HG02885 (cell line): Measurements from ENCODE around the gene PTTG1.
A peak's percentile ranks its signal among the peaks of the same experiment; 100 is the strongest.

Source experiments
- ATAC-seq: cut with Tn5 transposase; IDR thresholded peaks from one replicate; pipeline ENCODE4 v1.9.1; 2021; ENCODE audit warnings: mild to moderate bottlenecking; ENCODE audit not compliant: unreplicated experiment, poor library complexity

The PTTG1 gene

DNA sequence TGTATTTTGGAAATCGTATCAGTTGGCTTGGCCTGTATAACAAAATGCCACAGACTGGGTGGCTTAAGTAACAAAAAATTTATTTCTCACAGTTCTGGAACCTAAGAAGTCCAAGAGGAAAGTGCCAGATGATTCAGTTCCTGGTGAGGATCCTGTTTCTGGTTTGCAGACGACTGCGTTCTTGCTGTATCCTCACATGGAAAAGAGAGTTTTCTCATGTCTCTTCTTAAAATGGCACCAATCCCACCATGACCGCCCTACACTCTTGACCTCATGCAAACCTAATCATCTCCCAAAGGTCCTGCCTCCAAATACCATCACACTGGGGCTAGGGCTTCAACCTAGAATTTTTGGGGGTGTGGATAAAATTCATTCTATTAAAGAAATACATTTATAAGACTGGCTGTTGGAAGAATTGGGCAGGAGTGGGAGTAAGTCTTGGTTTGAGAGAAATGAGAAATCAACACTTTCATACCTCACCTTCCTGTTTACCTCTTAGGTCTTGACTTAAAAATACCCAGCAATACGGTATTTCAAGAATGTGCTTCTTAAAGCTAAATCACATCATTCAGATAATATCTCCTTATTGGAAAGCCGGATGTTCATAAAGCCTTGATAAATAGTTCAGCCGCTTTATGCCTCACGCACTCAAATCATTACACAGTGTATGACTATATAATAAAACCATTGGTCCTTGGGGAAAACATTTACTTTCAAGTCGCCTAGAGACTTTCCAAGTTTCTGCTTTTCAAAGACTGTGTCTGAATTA is 28.7 kb downstream of the PTTG1 start:
- peak; percentile 77 for ATAC-seq

DNA sequence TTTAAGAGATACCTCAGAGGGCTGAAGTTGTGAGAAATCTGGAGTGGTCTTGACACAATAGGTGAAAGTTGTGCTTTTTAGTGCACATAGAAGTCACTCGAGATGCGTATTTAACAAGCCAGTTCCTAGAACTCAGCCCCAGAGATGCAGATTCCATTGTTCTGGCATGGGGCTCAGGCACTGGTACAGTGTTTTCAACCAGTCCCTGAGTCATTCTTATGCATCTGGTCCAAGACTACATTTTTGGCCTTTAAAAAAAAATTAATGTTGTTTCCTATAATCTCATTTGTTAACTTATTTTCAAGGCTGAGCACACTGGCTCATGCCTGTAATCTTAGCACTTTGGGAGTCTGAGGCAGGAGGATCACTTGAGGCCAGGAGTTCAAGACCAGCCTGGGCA is 29.6 kb downstream of the PTTG1 start:
- ATAC-seq: no peak

- no peak for ATAC-seq
Measured at GRCh38 chr5:160452036-160452435, 30.4 kb downstream of the PTTG1 start.

DNA sequence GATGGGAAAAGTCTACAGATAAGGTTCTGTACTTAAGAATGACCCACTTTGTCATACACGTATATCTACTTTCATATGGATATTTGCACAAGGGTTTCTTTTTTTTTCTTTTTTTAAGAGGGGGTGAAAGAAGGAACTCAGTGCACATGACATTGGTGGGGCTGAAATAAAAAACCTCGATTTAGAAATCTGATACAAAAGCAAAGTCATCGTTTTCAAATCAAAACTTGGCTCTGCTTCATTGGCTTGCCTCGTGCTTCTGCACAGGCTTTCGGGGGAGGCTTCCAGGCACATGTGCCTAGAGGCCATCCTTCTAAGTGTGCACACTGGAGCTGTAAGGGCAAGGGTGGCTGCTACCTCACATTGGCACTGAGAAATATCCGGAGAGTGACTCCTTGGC is 31.1 kb downstream of the PTTG1 start:
- no peak for ATAC-seq

DNA sequence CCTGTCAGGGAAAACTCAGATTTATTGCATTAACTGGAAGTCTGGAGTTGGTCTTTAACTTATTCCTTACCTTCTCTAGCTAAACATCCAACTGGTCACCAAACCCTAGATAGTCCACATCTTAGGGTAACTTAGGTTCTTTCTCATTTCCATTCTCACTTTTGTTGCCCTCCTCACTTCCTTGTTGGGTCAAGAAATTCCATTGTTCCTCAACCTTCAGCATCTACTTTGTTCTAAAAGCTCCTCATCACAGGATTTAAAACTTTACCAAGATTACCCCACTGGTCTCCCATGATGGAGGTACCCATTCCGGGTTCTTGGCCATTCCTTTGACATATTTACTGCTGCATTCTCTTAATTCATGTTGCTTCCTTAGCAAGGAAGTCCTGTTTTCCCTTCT is 32.1 kb downstream of the PTTG1 start:
- no peak for ATAC-seq

DNA sequence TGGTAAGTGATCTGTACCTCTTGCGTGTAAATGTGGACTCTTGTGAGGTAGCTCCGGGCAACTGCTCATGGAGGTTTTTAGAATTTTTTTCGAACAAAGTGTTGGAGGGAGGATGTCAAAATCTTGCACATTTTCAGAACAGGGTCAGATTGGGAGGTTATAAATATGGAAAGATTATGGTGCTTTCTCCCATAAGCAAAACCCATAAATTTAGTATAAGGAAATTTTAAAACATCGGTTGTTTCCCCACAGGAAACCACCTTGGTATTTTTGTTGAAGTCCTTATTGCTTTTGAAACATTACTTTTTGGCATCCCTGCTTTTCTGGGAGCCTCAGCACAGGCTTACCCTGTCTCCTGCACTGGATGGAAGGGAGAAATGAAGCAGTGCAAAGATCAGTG is 33.9 kb downstream of the PTTG1 start:
- ATAC-seq: no peak

DNA sequence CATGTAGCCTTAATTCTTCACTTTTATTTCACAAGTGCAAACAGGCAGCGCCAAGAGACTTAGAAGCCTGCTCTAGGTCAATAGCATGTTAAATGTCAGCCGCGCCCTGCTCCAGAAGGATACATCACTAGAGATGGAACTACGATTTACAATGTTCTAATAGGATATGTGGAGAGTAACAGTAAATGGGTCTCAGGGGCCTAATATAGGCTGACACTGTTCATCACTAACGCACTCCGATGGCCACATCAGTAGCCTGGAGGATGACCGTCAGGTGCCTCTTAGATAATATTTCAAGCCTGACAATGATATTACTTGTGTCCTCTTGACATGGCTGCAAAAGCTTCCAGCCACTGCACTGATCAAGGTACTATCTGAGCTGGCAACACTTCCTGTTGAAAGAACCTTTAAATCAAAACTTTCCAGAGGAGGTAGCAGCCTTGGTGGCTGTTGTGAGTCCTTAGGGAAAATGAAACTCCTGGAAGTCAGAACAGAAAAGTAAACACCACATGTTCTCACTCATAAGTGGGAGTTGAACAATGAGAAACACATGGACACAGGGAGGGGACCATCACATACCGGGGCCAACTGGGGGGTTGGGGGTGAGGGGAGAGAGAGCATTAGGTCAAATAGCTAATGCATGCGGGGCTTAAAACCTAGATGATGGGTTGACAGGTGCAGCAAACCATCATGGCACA is 35.0 kb downstream of the PTTG1 start:
- no peak for ATAC-seq

GRCh38 chr5:160457252-160457651 is 35.6 kb downstream of the PTTG1 start:
- no peak for ATAC-seq

GRCh38 chr5:160458806-160459800 is 37.4 kb downstream of the PTTG1 start:
- peak; percentile 84 for ATAC-seq

- no peak for ATAC-seq
Measured at GRCh38 chr5:160460377-160461049, 38.9 kb downstream of the PTTG1 start.

GRCh38 chr5:160461378-160461777 is 39.7 kb downstream of the PTTG1 start:
- no peak for ATAC-seq

DNA sequence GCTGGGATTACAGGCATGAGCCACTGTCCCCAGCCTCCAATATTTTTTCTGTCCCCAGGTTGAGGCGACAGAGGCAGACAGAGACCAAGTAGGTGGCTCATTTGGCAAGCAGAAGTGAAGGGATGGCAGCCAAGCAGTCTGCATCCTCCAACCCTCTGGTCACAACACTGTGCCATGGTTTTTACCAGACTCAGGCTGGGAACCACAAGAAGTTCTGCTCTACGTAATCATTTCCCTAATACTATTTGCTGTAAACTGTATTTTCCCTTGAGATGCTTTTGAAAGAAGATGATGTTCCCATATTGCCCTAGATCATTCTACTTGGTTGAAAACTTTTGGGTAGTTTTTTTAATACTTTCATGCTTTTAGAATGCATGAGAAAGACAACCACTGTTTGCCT is 40.5 kb downstream of the PTTG1 start:
- peak; percentile 24 for ATAC-seq

DNA sequence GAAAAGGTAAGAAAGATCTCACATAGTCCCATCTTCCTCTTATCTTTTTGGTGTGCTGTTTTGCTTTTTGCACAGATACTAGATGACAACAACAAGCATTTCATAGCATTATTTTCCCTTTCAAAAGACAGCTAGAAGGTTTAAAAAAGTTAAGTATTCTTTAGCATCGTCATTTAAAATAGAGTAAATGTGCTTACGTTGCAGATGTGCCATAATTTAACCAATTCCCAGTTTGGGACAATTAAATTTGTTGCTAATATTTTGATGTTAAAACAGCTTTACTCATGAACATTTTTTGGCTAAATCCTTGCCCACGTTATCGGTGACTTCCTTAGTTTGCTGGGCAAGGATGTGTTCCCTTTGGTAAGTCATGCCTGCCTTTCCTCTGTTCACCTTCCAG is 41.6 kb downstream of the PTTG1 start:
- no peak for ATAC-seq

- no peak for ATAC-seq
Measured at GRCh38 chr5:160463740-160464465, 42.2 kb downstream of the PTTG1 start.

DNA sequence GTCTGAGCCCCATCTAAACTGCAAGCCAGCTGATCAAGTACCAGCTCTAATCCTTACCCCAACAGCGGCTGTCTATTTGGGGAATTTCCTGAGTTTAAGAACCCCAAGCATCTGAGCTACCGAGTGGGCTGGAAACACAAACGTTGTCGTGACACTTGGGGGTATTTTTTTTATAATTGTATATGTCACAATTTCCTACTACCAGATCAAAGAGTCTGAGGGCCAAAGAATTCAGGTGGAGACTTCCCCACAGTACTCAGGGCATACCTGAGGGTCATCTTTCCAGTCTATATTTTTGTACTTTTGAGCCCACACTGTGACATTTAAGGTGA is 42.8 kb downstream of the PTTG1 start:
- ATAC-seq: no peak

DNA sequence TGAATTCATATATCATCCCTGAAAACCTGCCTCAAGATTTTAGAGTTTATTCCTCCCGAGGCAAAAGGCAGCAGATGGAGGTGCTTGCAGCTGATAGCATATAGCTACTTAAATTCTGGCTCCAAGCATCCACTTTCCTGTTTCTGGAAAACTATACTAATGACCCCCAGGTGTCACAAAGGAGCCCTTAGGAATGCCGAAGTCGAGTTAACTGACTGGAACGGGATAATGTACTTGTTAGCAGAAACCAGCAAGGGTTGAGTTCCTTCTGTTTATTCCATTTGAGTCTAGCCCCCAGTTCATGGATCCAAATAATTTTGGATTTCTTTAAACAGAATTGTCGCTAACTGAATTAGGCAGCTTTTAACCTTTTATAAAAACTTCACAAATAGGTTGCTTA is 44.5 kb downstream of the PTTG1 start:
- no peak for ATAC-seq

DNA sequence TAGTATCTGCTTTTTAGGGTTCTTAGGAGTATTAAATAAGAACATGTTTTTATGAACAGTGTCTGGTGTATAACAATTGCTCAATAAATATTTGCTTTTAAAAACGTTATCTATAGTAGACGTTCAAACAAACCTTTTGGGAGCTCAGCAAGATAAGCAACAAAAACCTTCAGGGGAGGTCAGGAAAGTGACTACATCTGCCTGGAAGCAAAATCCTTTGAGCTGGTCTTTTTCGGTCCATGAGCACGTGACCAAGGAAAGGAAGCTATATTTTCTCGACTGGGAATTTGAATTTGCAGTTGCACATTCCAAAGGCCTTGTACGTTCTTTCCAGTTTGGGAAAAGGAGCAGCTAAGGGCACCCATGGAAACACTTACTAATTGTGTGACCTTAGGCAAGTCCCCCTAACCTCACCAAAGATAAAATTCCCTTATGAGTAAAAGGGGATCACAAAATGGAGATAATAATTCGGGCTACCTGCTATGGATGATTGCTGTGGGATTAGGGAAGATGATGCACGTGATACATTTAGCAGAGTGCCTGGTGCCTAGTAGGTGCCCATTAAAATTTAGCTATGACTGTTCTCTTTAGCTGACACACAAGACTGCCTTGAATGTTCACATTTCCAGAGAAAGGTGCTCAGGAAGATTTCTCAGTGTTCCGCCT is 45.4 kb downstream of the PTTG1 start:
- no peak for ATAC-seq

DNA sequence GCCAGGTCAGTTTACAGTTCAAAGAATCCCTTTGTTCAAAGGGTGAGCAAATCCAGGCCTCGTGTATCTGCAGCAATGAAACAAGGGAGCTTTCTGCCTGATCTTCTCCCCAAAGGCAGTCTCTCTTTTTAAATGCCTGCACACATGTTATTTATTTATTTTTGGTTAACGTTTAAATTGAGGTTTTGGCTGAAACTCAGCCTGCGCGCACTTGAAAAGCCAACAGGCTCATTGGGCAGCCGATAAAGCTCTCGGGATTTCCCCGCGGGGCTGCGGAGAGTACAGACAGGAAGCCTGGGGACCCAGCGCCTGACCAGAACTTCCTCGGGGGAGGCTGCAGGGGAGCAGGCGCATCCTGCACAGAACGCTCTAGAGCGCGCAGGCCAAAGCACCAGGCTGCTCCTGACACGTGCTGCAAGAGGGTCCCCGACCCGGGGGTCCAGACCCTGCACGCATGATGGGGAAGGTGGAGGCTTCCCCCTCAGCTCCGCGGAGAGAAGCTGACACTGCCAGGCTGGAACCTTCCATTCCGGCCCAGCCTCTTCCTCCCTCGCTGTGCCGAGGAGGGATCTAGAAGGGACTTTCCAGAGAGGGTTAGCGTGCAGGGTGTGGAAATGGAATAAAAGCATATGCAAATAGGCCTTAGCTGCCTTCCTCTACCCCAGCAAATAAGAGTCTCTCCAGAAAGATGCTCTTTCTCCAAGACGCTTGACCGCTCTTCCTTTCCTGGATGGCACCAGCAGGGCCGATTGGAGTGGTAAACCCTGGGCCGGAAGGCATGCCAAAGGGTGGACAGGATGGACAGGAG is 46.1 kb downstream of the PTTG1 start:
- peak; percentile 87 for ATAC-seq
